ENCODE measurements around the gene WNT1.
A peak's percentile ranks its signal among the peaks of the same experiment; 100 is the strongest.

WNT1 gene

DNA sequence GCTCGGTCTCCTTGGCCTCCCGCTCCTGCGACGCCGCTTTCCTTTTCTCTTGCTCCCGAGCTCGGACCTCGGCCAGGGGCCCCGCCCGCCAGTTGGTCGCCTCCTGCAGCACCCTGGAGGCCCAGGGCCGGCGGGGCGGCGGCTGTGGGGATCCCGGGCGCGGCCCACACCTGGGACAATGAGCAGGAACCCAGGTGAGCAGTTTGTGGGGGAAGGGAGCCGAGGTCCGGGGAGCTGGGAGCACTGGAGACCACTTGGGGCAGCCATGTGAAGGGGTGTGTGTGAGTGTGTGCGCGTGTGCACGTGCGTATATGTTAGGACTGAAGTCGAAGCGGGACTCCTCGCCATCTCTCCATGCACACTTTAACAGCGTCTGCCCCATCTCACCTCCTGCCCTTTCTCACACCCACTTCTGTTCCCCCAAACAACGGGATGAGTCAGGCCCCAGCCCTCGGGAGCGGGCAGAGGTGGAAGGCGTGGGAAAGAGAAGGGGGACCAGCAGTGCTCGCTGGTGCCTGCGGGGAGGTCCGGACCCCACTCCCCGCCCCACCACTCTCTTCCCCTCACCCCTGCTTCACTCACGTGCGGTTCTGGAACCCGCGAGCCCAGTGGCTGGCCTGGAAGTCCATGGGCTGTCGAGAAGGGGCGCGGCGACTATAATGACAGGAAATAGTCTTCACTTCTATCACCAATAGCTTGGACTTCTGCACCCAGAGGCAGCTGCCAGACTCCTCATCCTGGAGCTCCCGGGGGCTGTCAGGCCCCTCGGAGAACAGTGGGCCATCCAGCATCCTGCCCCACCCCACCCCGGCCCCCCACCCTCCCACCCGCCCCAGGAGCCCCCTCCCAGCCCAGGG is 20.6 kb downstream of the WNT1 start:
- Histone ChIP-seq H3K36me3 (ENCODE audit: control insufficient read depth, low read length) (peaks cover 21% of the 10 kb centered on the region), H3K27me3 (ENCODE audit: control insufficient read depth, low read length) (peaks cover 33% of the 10 kb centered on the region), H3K27ac (ENCODE audit: low read depth, low read length) (0 out of 2 replicates have a peak overlapping the region, but pooled peaks have one; percentile 7), H3K4me1 (ENCODE audit: control insufficient read depth, low read length) (peaks cover 50% of the 10 kb centered on the region), H3K4me2 (ENCODE audit: low read length) (peak overlapping the region; percentile 96), H3K79me2 (ENCODE audit: control insufficient read depth, low read length) (0 out of 2 replicates have a peak, but pooled peaks cover 2% of the 10 kb centered on the region), H3K4me3 (ENCODE audit: low read length) (peak overlapping the region; percentile 82), H4K20me1 (ENCODE audit: control insufficient read depth, insufficient read depth, low read depth, low read length) (no peaks in the 10 kb centered on the region), H3K9me2 (replicated peaks; ENCODE audit: control insufficient read depth, low read length) (no peaks in the 10 kb centered on the region), H3F3A (ENCODE audit: control insufficient read depth, insufficient read depth) (0 out of 2 replicates have a peak, but pooled peaks cover 7% of the 10 kb centered on the region), H3K9me3 (ENCODE audit: control insufficient read depth, insufficient read depth, low read length) (no peaks in the 10 kb centered on the region)
- TF ChIP-seq EZH2phosphoT487 (IDR thresholded peaks at IDR 0.05; ENCODE audit: borderline replicate concordance, low read length): no peak
- TF ChIP-seq, protein P1, sequence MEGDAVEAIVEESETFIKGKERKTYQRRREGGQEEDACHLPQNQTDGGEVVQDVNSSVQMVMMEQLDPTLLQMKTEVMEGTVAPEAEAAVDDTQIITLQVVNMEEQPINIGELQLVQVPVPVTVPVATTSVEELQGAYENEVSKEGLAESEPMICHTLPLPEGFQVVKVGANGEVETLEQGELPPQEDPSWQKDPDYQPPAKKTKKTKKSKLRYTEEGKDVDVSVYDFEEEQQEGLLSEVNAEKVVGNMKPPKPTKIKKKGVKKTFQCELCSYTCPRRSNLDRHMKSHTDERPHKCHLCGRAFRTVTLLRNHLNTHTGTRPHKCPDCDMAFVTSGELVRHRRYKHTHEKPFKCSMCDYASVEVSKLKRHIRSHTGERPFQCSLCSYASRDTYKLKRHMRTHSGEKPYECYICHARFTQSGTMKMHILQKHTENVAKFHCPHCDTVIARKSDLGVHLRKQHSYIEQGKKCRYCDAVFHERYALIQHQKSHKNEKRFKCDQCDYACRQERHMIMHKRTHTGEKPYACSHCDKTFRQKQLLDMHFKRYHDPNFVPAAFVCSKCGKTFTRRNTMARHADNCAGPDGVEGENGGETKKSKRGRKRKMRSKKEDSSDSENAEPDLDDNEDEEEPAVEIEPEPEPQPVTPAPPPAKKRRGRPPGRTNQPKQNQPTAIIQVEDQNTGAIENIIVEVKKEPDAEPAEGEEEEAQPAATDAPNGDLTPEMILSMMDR (IDR thresholded peaks at IDR 0.05; ENCODE audit: low read depth, low read length, poor library complexity, severe bottlenecking): no peak

DNA sequence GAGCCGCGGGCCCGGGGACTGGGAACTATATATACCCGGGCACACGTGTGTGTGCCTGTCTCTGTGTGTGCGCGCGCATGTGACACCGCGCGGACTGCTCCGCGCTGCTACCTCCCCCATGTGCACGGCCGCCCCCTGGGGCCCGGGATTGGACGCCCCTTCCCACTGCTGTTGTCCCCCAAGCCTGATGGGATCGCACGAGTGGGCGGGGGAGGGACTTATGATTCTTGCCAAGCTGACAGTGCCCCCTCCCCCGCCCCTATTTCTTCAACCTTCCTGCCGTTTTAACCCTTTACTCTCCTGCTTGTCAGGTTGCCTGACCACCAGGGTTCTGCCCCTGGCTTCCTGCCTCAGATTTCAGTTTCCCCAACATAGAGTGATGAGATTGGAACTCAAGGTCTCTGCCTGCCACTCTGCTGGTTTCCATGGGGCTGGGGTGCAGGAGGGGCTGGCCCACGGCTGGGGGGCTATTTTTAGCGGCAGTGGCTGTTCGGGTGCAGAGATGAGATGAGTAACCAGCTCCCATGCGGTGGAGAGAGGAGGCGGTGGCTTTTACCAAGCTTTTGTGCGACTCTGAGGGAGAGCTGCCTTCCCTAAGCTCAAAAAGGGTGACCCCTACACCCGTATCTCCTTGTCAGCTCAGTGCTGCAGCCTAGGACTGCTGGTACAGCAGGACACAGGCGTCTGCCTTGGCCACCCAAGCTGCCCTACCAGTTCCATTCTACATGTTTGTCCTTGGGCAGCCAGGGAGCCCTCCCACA is 21.4 kb downstream of the WNT1 start, which contains the start of gene DDN:
TSS of gene DDN (minus strand) at position 5 of the 761 bp plus-strand sequence. CDS start 88 bp downstream, outside the sequence.
- TF ChIP-seq EZH2phosphoT487 (IDR thresholded peaks at IDR 0.05; ENCODE audit: borderline replicate concordance, low read length): no peak
- TF ChIP-seq, protein P1 (IDR thresholded peaks at IDR 0.05; ENCODE audit: low read depth, low read length, poor library complexity, severe bottlenecking): peak; percentile 13
- no peaks in the 10 kb centered on the region for H3K9me2 ChIP-seq (replicated peaks; ENCODE audit: control insufficient read depth, low read length)
- 0 out of 2 replicates have a peak, but pooled peaks cover 7% of the 10 kb centered on the region for H3F3A ChIP-seq (ENCODE audit: control insufficient read depth, insufficient read depth)
- H3K4me3 ChIP-seq (ENCODE audit: low read length): peak within 1 kb of the TSS; percentile 82
- peaks cover 50% of the 10 kb centered on the region for H3K4me1 ChIP-seq (ENCODE audit: control insufficient read depth, low read length)
- H3K4me2 ChIP-seq (ENCODE audit: low read length): peak within 1 kb of the TSS; percentile 96
- peaks cover 24% of the 10 kb centered on the region for H3K27me3 ChIP-seq (ENCODE audit: control insufficient read depth, low read length)
- H3K27ac ChIP-seq (ENCODE audit: low read depth, low read length): 0 out of 2 replicates have a peak within 1 kb of the TSS, but pooled peaks have one; percentile 7
- H4K20me1 ChIP-seq (ENCODE audit: control insufficient read depth, insufficient read depth, low read depth, low read length): no peaks in the 10 kb centered on the region
- 0 out of 2 replicates have a peak, but pooled peaks cover 2% of the 10 kb centered on the region for H3K79me2 ChIP-seq (ENCODE audit: control insufficient read depth, low read length)
- no peaks in the 10 kb centered on the region for H3K9me3 ChIP-seq (ENCODE audit: control insufficient read depth, insufficient read depth, low read length)
- H3K36me3 ChIP-seq (ENCODE audit: control insufficient read depth, low read length): peaks cover 25% of the 10 kb centered on the region

- Histone ChIP-seq H3K4me2 (ENCODE audit: low read length) (peak overlapping the region; percentile 76), H3K79me2 (ENCODE audit: control insufficient read depth, low read length) (0 out of 2 replicates have a peak, but pooled peaks cover 2% of the 10 kb centered on the region), H3K4me1 (ENCODE audit: control insufficient read depth, low read length) (peaks cover 46% of the 10 kb centered on the region), H4K20me1 (ENCODE audit: control insufficient read depth, insufficient read depth, low read depth, low read length) (no peaks in the 10 kb centered on the region), H3F3A (ENCODE audit: control insufficient read depth, insufficient read depth) (0 out of 2 replicates have a peak, but pooled peaks cover 7% of the 10 kb centered on the region), H3K36me3 (ENCODE audit: control insufficient read depth, low read length) (peaks cover 31% of the 10 kb centered on the region), H3K27ac (ENCODE audit: low read depth, low read length) (no peak overlapping the region), H3K9me3 (ENCODE audit: control insufficient read depth, insufficient read depth, low read length) (no peaks in the 10 kb centered on the region), H3K27me3 (ENCODE audit: control insufficient read depth, low read length) (peaks cover 18% of the 10 kb centered on the region), H3K9me2 (replicated peaks; ENCODE audit: control insufficient read depth, low read length) (no peaks in the 10 kb centered on the region), H3K4me3 (ENCODE audit: low read length) (peak overlapping the region; percentile 71; the same call in 1 of the 2 replicates)
- TF ChIP-seq EZH2phosphoT487 (IDR thresholded peaks at IDR 0.05; ENCODE audit: borderline replicate concordance, low read length): no peak
- TF ChIP-seq, protein P1 (IDR thresholded peaks at IDR 0.05; ENCODE audit: low read depth, low read length, poor library complexity, severe bottlenecking): no peak
Measured at GRCh38 chr12:49000346-49000745, 22.2 kb downstream of the WNT1 start.

Data from DOHH2 (cell line).